ENCODE measurements around the gene DACT3. TPM values are rescaled to one million over a fixed set of nuclear protein-coding genes. Genes with fewer than 3 reads are reported as not detected.
A peak's percentile ranks its signal among the peaks of the same experiment; 100 is the strongest.

The DACT3 gene
- total RNA-seq, 2 experiments from 2014 or later = 0.42 TPM

DNA sequence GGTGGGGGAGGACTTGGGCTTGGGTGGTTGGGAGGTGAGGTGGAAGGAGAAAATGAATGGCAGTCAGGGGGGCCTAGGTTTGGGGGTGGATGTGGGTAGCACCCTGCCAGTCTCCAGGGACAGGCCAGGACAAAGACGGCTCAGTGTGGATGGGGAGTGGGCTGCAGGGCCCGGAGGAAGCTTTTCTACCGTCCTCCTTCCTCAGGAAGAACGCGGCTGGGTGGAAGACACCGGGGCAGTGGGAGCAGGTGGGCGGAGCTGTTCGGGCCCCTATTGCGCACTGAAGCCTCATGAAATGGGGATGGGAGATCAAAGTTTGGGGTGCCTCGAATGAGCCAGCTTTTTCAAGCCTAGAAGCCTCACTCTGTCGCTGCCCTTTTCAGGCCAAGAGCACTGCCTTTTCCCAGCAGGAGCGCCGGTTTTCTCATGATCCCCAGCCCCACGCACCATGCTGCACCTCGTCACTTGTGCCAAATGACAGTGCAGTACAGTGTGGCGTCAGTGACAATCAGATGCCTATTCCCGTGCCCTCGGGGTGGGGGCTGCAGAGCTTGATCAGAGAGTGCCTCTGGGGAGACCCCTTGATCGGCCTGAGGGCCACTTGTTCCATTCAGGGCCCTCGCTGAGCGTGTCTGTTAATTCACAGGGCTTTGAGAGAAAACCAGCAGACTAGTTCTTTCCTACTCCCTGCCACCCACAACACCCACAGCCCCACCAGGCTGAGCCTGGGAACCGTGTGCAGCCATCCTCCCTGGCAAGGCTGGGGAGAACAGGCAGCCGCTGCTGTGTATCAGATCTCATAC, 58.4 kb downstream of the DACT3 start:
- Mint-ChIP-seq H3K4me3 (peak overlapping the region; percentile 100), H3K27ac (peak overlapping the region; percentile 100), H3K4me1 (ENCODE audit: low read depth) (peaks cover 47% of the 10 kb centered on the region), H3K27me3 (ENCODE audit: low read depth) (peaks cover 3% of the 10 kb centered on the region), H3K9me3 (ENCODE audit: insufficient read depth) (peaks cover 17% of the 10 kb centered on the region), H3K36me3 (ENCODE audit: low read depth) (peaks cover 64% of the 10 kb centered on the region)
- DNase-seq (peak; percentile 52), ATAC-seq (peak; percentile 18)
- ChIA-PET POLR2A (interaction anchor here (0.8 to 4.1 kb wide), 15 partner anchors 8 to 509 kb away, joined by 3 to 84 read pairs (median 8); partner anchors contain the start of genes DACT3 and PPP5C), CTCF (interaction anchor here (0.6 to 6.7 kb wide), 7 partner anchors 10 to 80 kb away, joined by 3 to 84 read pairs (median 5); partner anchors contain the start of gene DACT3)

GRCh38 chr19:46601318-46602224, 59.4 kb downstream of the DACT3 start, which contains the start of gene CALM3:
Gene CALM3, plus strand, starts transcription at chr19:46601330. Its CDS starts 105 bp downstream, at chr19:46601435.
- H3K27ac Mint-ChIP-seq = peak within 1 kb of the TSS; percentile 100
- H3K27me3 Mint-ChIP-seq (ENCODE audit: low read depth) = peaks cover 3% of the 10 kb centered on the region
- peak within 1 kb of the TSS; percentile 100 for H3K4me3 Mint-ChIP-seq
- ATAC-seq = no peak
- peaks cover 17% of the 10 kb centered on the region for H3K9me3 Mint-ChIP-seq (ENCODE audit: insufficient read depth)
- H3K36me3 Mint-ChIP-seq (ENCODE audit: low read depth) = peaks cover 55% of the 10 kb centered on the region
- CTCF ChIA-PET = interaction anchor here (1.0 to 6.7 kb wide), 9 partner anchors 11 to 64 kb away, joined by 3 to 84 read pairs (median 8); partner anchors contain the start of gene DACT3
- POLR2A ChIA-PET = interaction anchor here (0.8 to 4.1 kb wide), 23 partner anchors 7 to 673 kb away, joined by 3 to 84 read pairs (median 5); partner anchors contain the start of genes DACT3 and PPP5C
- DNase-seq = no peak
- H3K4me1 Mint-ChIP-seq (ENCODE audit: low read depth) = peaks cover 45% of the 10 kb centered on the region

DNA sequence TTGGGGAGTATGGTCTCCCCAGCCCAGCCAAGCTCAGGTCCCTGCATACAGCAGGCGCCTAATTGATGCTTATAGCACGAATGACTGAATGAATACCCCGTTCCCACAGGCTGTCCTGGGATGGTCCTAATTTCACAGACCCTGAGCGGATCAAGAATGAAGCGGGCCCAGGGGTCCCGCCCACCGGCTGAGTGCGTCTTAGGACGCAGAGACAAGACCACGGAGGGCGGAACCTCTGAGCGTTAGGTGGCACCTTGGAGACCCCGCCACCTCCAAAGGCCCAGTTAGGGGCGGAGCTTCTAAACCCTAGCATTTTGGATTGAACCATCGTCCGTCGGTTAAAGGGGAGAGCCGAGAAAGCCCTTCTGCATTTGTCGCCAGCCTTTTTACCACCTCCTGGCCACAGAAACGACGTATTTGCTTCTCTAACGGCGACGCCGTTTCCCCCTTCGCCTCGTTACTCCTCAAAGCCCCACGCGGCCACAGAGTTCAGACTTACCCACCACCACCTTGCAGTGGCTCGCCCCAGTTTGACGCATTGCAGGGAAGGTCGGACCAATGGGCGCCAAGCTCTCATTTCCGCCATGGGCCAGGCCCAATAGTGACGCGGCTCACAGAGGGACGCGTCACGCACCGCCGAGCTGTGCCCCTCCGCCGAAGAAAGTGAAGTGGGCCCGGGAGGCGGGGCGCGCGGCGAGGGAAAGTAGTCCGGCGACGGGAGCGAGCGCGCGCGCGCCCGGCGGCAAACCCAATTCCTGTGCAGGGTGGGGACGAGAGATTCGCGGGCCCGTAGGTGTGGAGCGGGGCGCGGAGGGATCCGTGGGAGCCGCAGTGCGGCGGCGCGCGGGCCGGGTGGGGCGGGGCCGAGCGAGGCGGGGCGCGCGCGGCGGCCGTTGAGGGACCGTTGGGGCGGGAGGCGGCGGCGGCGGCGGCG, 60.3 kb downstream of the DACT3 start:
- peak; percentile 91 for ATAC-seq
- peak; percentile 98 for DNase-seq
- peaks cover 46% of the 10 kb centered on the region for H3K36me3 Mint-ChIP-seq (ENCODE audit: low read depth)
- peaks cover 17% of the 10 kb centered on the region for H3K9me3 Mint-ChIP-seq (ENCODE audit: insufficient read depth)
- peaks cover 3% of the 10 kb centered on the region for H3K27me3 Mint-ChIP-seq (ENCODE audit: low read depth)
- peaks cover 37% of the 10 kb centered on the region for H3K4me1 Mint-ChIP-seq (ENCODE audit: low read depth)
- H3K4me3 Mint-ChIP-seq = peak overlapping the region; percentile 100
- ChIA-PET POLR2A (interaction anchor here (0.5 to 4.1 kb wide), 30 partner anchors 10 to 674 kb away, joined by 3 to 84 read pairs (median 4); partner anchors contain the start of genes DACT3, SLC1A5 and ZC3H4), CTCF (interaction anchor here (0.6 to 6.7 kb wide), 15 partner anchors 12 to 748 kb away, joined by 3 to 84 read pairs (median 4); partner anchors contain the start of genes DACT3, DHX34 and PRKD2)
- H3K27ac Mint-ChIP-seq = peak overlapping the region; percentile 100

- peak; percentile 31 for DNase-seq
- peaks cover 3% of the 10 kb centered on the region for H3K27me3 Mint-ChIP-seq (ENCODE audit: low read depth)
- peak overlapping the region; percentile 100 for H3K27ac Mint-ChIP-seq
- ATAC-seq = no peak
- peaks cover 42% of the 10 kb centered on the region for H3K36me3 Mint-ChIP-seq (ENCODE audit: low read depth)
- H3K4me1 Mint-ChIP-seq (ENCODE audit: low read depth) = peaks cover 34% of the 10 kb centered on the region
- H3K9me3 Mint-ChIP-seq (ENCODE audit: insufficient read depth) = peaks cover 17% of the 10 kb centered on the region
- POLR2A ChIA-PET = interaction anchor here (0.6 to 4.1 kb wide), 19 partner anchors 11 to 513 kb away, joined by 3 to 84 read pairs (median 6); partner anchors contain the start of genes DACT3, SLC1A5 and ZC3H4
- peak overlapping the region; percentile 100 for H3K4me3 Mint-ChIP-seq
- CTCF ChIA-PET = interaction anchor here (0.8 to 6.7 kb wide), 14 partner anchors 11 to 128 kb away, joined by 3 to 84 read pairs (median 6); partner anchors contain the start of genes DACT3 and PRKD2
These were observed 61.1 kb downstream of the DACT3 start for GRCh38 chr19:46599716-46600373.

GRCh38 chr19:46598372-46598917, 62.5 kb downstream of the DACT3 start:
- H3K27ac Mint-ChIP-seq = no peak overlapping the region
- peaks cover 22% of the 10 kb centered on the region for H3K4me1 Mint-ChIP-seq (ENCODE audit: low read depth)
- DNase-seq (no peak), ATAC-seq (no peak)
- H3K27me3 Mint-ChIP-seq (ENCODE audit: low read depth) = peaks cover 3% of the 10 kb centered on the region
- peaks cover 17% of the 10 kb centered on the region for H3K9me3 Mint-ChIP-seq (ENCODE audit: insufficient read depth)
- CTCF ChIA-PET = interaction anchor here (0.8 to 6.7 kb wide), 7 partner anchors 14 to 84 kb away, joined by 3 to 84 read pairs (median 7); partner anchors contain the start of gene DACT3
- H3K4me3 Mint-ChIP-seq = no peak overlapping the region
- POLR2A ChIA-PET = interaction anchor here (1.0 kb wide), 1 partner anchor 13 kb away, joined by 3 read pairs; no protein-coding TSS in a partner anchor
- peaks cover 34% of the 10 kb centered on the region for H3K36me3 Mint-ChIP-seq (ENCODE audit: low read depth)

Small RNAs within 50 kb of the gene (microRNA-seq; reads per million reads assigned to microRNA genes)
- not detected for gene MIR320E

Other genes starting within 250 kb of the DACT3 start
- not detected for gene CCDC8, start 247.6 kb downstream of the DACT3 start, total RNA-seq
- under 1 TPM in 1 of 2 experiments, not detected in 1; 0.08 TPM for gene PNMA8C, start 232.2 kb downstream of the DACT3 start, total RNA-seq
- gene PNMA8A, start 189.6 kb downstream of the DACT3 start, total RNA-seq = not detected
- gene PNMA8B, start 165.3 kb downstream of the DACT3 start, total RNA-seq = under 1 TPM in 1 of 2 experiments, not detected in 1; 0.05 TPM
- 100 to 1,000 TPM; 646 to 682 TPM for gene CALM3, start 59.9 kb downstream of the DACT3 start, total RNA-seq
- 10 to 100 TPM in 1 of 2 experiments, 1 to 10 TPM in 1; 8.8 to 10.4 TPM for gene PTGIR, start 36.1 kb downstream of the DACT3 start, total RNA-seq
- not detected for gene GNG8, start 25.0 kb downstream of the DACT3 start, total RNA-seq
- gene PRKD2, start 55.9 kb upstream of the DACT3 start, total RNA-seq = 100 to 1,000 TPM; 161 to 166 TPM
- gene FKRP, start 84.9 kb upstream of the DACT3 start, total RNA-seq = 10 to 100 TPM; 15.3 to 18.4 TPM
- 10 to 100 TPM; 79.6 to 90.2 TPM for gene STRN4, start 85.3 kb upstream of the DACT3 start, total RNA-seq
- 100 to 1,000 TPM; 176 to 178 TPM for gene SLC1A5, start 127.4 kb upstream of the DACT3 start, total RNA-seq
- gene AP2S1, start 189.7 kb upstream of the DACT3 start, total RNA-seq = 100 to 1,000 TPM; 151 to 154 TPM
- gene ARHGAP35, start 199.8 kb upstream of the DACT3 start, total RNA-seq = 10 to 100 TPM; 23.9 to 24.1 TPM

All from activated CD8-positive, alpha-beta T cell treated with anti-CD3 and anti-CD28 coated beads, Interleukin-2, amount 10 ng/mL, durations not matched to agents 7 days and 5 days (primary cell).